ENCODE results near the gene ELFN1.

The ELFN1 gene

DNA sequence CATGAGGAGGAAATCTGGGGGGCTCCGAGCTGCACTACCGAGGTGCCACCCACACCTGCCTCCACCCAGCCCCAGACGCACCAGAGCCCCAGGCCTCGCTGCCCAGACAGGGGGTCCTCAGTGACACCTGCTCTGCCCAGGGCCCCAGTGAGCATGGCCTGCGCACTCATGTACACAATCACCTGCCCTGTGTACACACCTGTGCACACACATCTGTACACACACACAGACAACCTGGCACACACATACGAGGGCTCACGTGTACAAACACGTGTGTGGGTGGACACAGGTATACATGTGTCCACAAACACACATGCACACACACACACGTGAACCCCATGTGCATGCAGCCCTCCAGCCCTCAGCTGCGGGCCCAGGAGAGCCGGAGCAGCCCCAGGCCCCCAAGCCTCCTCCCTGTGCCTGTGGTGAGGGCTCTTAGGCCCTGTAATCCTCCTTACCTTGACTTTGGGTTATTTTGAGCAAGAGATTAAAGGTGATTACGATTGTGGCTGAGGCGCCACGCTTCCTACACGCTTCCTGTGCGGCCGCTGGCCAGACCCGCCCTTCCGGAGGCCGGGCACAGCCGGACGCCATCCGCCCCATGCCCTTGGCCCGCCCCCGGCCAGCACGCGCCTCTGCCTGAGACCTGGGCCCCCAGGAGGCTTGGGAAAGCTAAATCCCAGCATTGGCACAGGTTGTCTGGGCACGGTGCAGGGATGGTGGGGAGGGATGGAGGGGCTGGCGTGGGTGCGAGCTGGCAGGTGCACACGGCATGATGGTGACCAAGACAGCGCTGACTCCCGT lies 71.9 kb downstream of the ELFN1 start:
- no peak for DNase-seq (ENCODE audit: low read depth, low spot score)

DNA sequence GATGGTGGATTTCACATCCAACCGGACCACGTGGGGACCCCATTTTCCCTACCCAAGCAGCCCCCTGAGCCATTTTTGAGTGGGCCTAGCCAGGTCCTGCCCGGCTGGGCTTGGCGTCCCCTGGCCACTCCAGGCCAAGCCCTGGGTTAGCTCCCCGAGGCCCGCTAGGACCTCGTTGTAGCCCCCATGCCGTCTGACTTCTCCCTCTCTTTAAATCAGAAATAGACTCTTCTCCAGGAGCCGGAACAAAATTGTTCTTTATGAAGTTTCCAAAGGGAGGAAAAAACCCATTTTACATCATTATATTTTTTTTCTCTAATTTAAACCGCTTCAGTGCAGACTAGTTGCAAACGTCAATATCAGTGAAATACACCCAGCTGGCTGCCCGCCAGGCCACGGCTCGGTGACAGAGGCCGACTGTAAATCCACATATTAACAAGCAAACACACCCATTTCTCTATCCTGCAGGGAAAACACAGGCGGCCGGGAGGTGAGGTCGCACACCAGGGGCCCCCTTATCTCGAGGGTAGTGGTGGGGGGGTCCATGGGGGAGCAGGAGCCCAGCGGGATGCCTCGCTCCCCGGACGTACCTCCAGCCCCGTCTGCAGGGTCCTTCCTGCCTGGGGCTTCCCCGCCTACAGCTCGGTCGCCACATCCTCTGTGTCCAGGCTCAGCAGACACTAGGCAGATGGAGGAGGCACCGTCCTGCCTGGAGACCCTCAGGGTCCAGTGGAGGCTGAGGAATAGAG lies 72.7 kb downstream of the ELFN1 start:
- no peak for DNase-seq (ENCODE audit: low read depth, low spot score)

DNA sequence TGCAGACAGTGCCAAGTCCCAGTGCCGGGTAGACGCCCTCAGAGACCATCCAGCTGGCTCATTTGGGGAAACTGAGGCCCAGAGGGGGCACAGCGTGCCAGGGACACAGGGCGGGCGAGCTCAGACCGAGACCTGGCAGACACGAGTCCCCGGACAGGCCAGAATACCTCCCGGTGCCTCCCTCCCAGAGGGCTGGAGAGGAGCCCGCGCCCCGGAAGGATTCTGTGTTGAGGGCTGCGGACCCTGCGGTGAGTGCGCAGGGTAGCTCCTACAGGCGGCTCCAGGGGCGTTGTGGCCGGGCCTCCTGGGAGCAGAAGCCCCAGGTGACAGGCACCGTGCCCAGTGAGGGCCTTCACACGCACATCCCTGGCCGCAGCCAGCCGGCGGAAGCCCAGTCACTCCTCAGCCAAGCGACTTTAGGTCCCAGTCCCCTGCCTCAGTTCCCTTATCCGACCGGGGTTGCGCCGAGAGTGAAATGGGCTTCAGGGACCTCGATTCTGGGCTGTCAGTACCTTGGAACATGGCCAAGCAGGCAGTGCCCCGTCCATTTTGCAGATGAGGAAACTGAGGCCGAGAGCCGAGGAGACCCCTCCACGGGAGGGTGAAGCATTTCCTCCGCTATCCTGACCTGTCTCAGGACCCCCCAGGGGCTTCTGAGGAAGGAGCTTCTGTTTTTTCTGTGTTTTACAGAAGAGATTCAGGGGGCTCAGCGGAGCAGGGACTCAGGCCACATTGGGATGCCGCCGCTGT lies 73.6 kb downstream of the ELFN1 start:
- no peak for DNase-seq (ENCODE audit: low read depth, low spot score)

DNA sequence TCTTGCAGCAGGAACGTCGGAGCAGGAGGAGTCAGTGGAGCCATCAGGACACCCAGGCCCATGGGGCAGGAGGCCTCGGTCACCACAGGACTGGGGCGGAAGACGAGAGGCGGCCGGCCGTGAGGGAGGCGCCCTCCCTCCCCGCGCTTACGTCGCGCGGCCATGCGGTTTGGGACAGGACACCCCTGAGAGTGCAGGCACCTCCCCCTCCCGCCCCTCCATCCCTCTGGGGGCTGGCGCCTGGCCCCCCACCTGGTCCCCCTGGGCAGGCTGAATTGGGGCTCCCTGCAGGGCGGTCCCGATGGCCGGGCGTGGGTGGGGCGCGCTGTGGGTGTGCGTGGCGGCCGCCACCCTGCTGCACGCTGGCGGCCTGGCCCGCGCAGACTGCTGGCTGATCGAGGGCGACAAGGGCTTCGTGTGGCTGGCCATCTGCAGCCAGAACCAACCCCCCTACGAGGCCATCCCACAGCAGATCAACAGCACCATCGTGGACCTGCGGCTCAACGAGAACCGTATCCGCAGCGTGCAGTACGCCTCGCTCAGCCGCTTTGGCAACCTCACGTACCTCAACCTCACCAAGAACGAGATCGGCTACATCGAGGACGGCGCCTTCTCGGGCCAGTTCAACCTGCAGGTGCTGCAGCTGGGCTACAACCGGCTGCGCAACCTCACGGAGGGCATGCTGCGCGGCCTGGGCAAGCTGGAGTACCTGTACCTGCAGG lies 74.4 kb downstream of the ELFN1 start:
- DNase-seq (ENCODE audit: low read depth, low spot score), result no peak

DNA sequence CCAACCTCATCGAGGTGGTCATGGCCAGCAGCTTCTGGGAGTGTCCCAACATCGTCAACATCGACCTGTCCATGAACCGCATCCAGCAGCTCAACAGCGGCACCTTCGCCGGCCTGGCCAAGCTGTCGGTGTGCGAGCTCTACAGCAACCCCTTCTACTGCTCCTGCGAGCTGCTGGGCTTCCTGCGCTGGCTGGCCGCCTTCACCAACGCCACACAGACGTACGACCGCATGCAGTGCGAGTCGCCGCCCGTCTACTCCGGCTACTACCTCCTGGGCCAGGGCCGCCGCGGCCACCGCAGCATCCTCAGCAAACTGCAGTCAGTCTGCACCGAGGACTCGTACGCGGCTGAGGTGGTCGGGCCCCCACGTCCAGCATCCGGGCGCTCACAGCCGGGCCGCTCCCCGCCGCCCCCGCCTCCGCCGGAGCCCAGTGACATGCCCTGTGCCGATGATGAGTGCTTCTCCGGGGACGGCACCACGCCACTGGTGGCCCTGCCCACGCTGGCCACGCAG lies 75.0 kb downstream of the ELFN1 start:
- no peak for DNase-seq (ENCODE audit: low read depth, low spot score)

DNA sequence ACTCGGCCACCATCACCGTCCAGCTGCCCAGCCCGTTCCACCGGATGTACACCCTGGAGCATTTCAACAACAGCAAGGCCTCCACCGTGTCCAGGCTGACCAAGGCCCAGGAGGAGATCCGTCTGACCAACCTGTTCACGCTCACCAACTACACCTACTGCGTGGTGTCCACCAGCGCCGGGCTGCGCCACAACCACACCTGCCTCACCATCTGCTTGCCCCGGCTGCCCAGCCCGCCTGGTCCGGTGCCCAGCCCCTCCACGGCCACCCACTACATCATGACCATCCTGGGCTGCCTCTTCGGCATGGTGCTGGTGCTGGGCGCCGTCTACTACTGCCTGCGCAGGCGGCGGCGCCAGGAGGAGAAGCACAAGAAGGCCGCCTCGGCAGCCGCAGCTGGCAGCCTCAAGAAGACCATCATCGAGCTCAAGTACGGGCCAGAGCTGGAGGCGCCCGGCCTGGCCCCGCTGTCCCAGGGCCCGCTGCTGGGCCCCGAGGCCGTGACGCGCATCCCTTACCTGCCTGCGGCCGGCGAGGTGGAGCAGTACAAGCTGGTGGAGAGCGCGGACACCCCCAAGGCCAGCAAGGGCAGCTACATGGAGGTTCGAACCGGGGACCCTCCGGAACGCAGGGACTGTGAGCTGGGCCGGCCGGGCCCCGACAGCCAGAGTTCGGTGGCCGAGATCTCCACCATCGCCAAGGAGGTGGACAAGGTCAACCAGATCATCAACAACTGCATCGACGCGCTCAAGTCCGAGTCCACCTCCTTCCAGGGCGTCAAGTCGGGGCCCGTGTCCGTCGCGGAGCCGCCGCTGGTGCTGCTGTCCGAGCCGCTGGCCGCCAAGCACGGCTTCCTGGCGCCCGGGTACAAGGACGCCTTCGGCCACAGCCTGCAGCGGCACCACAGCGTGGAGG lies 75.8 kb downstream of the ELFN1 start:
- no peak for DNase-seq (ENCODE audit: low read depth, low spot score)

DNA sequence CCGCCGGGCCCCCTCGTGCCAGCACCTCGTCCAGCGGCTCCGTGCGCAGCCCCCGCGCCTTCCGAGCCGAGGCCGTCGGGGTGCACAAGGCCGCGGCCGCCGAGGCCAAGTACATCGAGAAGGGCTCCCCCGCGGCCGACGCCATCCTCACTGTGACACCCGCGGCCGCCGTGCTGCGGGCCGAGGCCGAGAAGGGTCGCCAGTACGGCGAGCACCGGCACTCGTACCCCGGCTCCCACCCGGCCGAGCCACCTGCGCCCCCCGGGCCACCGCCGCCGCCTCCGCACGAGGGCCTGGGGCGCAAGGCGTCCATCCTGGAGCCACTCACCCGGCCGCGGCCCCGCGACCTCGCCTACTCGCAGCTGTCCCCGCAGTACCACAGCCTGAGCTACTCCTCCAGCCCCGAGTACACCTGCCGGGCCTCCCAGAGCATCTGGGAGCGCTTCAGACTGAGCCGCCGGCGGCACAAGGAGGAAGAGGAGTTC lies 76.5 kb downstream of the ELFN1 start:
- no peak for DNase-seq (ENCODE audit: low read depth, low spot score)

DNA sequence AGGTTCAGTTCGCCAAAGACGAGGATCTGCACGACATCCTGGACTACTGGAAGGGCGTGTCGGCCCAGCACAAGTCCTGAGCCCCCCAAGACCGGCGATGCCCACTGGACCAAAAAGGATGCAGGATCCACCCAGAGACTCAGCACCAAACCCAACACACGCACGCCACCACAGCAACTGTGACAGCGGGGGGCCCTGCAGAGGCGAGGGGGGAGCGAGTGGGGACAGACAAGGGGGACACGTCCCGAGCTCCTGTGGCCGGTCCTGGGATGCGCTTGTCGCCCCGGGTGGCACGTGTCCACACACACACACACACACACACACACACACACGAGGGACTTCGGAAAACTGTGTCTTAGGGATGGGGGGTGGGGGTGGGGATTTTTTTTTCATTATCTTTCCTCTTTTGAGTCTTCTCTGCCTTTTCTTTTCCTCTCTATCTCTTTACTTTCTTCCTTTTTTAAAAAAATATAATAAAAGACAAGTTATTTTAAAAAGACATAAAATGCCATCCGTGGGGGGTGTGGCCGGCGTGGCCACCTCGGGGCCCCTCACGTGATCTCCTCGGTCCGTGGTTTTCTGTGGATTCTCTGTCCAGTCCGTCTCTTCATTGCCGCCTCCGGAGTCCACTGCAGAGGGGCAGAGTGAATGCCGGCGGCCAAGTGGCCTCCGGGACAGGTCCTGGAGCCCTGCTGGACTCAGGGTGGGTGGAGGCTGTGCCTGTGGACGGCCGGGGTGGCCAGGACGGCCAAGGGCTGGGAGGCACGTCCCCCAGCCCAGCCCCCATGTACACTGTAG lies 77.1 kb downstream of the ELFN1 start:
- DNase-seq (ENCODE audit: low read depth, low spot score), result no peak

DNA sequence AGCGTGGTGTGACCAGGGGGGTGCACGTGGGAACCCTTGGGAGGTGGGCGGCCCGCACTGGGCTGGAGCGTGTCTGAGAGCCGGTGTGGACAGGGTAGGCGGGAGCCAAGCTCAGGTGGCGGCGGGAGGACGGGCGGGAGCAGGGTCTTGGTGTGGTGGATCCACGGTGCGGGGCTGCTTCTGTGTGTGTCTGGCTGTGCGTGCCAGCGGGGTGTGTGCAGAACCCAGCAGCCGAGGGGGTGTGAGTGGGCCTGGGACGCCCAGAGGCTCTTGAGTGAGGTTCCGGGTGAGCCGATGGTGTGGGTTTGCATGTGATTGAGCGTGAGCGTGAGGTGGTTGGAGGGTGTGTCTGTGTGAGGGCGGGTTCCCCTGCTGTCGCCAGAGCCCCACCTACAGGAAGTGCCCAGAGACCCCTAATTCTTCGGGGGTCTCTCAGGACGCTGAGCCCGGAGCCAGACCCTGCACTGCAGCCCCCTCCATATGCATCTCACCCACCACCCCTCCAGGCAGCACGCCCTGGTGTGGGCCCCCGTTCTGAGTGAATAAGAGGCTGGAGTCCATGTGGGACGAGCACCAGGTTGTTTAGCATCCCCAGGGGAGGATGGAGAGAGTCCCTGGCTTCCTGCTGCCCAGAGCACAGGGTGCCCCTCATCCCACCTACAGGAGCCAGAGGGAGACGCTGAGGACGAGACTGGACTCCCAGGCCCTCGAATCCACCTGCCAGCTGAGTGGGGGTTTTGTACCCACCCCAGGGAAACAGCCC lies 78.2 kb downstream of the ELFN1 start:
- DNase-seq (ENCODE audit: low read depth, low spot score), result no peak

DNA sequence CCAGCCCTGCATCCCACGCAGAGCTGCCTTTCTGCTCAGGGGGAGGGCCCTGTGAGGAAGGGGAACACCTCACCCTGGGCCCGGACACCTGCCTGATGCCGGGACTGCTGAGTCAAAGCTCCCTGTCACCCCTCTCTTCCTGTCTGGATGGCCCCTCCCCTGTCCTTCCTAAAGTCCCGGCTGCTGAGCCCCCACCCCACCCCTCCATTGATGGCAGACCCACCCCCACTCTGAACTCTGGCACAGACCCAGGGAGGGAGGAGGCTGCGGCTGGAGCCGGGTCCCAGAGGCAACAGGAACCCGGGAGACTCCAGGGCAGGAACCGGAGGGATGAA lies 78.7 kb downstream of the ELFN1 start:
- no peak for DNase-seq (ENCODE audit: low read depth, low spot score)

DNA sequence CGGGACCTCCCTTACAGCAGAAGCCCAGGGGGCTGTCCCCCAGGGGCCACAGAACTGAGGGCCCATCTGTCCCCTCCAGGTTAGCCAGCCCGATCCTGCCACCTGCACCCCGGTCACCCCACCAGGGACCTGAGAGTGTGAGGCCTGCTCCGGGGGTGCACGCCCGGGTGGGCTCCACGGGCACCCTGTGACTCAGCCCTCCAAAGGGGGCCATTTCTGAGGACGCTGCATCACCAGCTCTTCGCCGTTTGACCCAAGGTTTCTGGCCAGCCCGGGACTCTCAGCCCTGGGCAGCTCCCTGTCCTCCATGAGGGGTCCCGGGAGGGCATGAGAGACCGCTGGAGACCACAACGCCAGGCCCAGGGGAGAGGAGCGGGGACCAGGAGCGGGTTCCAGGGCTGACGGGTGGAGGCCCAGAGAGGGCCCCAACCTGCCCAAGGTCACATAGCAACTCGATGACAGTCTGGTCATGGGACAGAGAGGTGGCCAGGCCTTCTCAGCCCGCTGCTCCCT lies 79.3 kb downstream of the ELFN1 start:
- DNase-seq (ENCODE audit: low read depth, low spot score), result no peak

DNA sequence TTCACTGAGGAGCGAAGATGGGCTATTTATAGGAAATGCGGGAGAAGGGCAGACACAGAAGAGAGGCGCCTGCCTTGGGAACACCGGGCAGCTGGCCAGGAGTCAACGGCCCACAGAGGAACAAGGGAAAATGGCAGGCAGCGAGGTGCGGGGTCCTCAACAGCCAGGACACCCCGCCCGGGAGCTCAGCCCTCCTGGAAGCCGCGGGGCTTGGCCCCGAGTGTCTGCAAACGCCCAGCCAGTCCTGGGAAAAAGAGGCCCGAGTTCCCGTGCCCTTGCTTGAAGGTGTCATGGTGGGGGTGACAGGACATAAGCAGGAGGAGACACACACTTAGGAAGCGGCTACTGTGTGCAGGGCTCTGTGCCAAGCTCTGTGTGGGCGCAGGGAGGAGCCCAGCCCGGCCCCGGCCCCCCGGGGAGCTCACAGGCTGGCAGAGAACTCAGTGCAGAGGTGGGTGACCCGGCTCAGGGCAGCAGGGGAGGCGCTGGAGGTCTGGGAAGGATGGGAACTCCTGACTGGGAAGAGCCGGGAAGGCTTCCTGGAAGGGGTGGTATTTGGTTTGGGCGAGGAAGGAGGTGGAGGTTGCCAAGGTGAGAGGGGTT lies 79.9 kb downstream of the ELFN1 start:
- no peak for DNase-seq (ENCODE audit: low read depth, low spot score)

DNA sequence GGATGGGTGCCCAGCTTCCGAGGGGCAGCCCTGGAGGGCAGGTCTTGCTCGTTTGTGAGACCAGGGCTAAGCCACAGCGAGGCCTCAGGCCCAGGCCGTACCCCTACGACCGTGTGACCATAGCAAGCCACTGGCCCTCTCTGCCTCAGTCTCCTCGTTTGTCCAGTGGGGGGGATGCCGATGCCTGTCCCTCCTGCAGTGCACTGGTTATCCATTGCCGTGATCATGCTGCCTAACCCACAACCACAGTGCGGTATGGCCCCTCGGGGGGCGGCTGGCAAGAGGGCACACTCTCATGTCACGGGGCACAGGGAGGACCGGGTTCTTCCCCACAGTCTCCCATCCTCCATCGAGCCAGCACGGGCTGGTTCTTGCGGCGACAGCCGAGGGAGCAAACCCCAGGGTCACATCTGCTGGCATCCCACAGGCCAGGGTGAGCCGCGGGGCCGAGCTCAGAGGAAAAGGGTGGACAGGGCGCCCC lies 80.5 kb downstream of the ELFN1 start:
- DNase-seq (ENCODE audit: low read depth, low spot score), result no peak

DNA sequence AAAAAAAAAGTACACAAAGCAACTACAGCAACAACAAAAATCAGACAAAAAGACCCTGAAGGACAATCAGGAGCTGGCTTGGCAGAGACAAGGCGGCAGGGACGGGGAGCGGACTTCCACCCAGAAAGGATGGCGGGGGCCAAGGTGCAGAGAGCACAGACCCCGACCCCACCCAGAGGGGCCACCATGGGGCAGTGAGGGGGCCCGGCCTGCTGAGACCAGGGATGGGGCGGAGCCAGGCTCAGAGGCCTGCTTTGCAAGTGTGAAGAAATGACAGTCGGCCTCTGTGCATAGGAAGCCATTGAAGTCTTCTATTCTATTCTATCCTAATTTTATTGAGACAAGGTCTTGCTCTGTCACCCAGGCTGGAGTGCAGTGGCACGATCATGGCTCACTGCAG lies 82.0 kb downstream of the ELFN1 start:
- no peak for DNase-seq (ENCODE audit: low read depth, low spot score)

DNA sequence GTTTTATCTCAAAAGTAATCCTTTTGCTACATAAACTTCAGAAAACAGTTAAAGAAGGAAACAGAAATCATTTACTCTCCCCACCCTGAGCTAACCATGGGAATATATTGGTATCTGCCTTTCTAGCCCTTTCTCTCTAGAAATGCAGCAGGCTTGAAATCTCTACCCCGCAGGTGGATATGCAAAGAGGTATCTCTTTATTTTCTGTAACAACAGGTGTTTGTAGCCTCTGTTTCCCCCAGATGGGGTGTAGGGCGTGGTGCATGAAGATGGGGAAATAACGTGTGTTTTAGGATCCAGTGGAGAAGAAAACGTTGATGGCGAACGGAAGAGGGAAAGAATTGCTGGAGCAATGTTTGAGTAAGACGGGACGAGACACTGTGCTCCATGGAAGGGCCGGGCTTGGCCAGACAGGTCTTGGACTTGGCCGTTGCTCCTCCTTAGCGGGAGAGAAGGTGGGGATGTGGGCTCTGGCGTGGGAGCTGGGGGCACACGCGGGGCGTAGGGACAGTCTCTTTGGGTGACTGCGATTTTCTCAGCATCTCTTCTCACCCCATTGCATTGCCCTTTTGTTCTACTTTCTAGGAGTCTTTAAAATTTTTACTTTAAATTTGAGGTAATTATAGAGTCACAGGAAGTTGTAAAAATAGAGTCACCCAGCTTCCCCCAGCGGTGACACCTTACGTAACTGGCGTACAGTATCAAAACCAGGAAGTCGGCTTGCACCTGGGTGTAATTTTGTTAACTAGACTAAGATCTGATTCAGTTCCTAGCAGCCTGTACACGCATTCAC lies 82.9 kb downstream of the ELFN1 start:
- DNase-seq (ENCODE audit: low read depth, low spot score), result no peak

DNA sequence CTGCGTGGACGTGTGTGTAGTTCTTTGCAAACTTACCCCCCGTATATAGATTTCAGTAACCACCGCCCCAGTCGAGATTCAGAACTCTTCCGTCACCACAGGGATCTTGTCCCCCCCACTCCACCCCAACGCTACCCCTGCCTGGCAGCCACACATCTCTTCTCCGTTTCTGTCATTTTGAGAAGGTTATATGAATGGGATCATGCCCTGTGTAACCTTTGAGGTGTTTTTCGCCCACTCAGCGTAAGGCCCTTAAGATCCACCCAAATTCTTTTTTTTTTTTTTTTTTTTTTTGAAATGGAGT lies 83.4 kb downstream of the ELFN1 start:
- no peak for DNase-seq (ENCODE audit: low read depth, low spot score)

DNA sequence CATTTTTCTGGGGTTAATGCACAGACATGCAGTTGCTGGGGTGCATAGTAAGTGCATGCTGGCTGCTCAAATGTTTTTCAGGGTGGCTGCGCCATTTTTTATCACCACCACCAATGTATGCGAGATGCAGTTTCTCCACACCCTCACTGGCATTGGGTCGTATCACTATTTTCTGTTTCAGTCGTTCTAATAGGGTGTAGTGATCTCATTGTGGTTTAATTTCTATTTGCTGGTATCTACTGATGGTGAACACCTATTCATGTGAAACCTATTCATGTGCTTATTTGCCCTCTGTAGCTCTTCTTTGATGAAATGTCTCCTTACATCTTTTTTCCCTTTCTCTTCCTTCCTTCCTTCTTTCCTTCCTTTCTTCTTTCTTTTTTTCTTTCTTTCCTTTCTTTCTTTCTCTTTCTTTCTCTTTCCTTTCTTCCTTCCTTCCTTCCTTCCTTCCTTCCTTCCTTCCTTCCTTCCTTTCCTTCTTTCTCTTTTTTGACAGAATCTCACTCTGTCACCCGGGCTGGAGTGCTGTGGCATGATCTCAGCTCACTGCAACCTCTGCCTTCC lies 84.3 kb downstream of the ELFN1 start:
- no peak for DNase-seq (ENCODE audit: low read depth, low spot score)

Data from activated naive CD8-positive, alpha-beta T cell treated with anti-CD3 and anti-CD28 coated beads, Interleukin-2, amount 50 U/mL, for 16 hours (primary cell).